GM12891 (cell line): ENCODE measurements around the gene COLEC11.

ENCODE experiments used
- POLR2A ChIP-seq: IDR thresholded peaks from 2 replicates; pipeline ENCODE4 v1.6.1; 2011; ENCODE audit warnings: low read depth, low read length, control low read depth
- POLR2AphosphoS5 ChIP-seq: IDR thresholded peaks from 2 replicates; pipeline ENCODE4 v1.6.1; 2011; ENCODE audit warnings: low read depth, low read length, control low read depth
- SPI1 ChIP-seq: IDR thresholded peaks from 2 replicates; pipeline ENCODE4 v1.6.1; 2011; ENCODE audit warnings: low read depth, low read length, control low read depth

GRCh38 chr2:3682811-3683210 is 87.9 kb downstream of the COLEC11 start:
- TF ChIP-seq POLR2AphosphoS5 (no peak), POLR2A (no peak), SPI1 (no peak)
